Neural progenitor cell (in vitro differentiated cells): Measurements from ENCODE around the gene PRRT1B.

Experiments used
- EZH2 ChIP-seq: fragments of 200-600 bp; sonication (generic); IDR thresholded peaks from 2 replicates; pipeline ENCODE4 v1.6.1; 2017; ENCODE audit warnings: antibody characterized with exemption, mild to moderate bottlenecking, moderate library complexity
- EZH2phosphoT487 ChIP-seq: fragments of 200-600 bp; sonication (generic); IDR thresholded peaks from 2 replicates; pipeline ENCODE4 v1.6.1; 2017; ENCODE audit warnings: antibody characterized with exemption
- TF ChIP-seq, protein P1 (sequence below): fragments of 200-600 bp; sonication (generic); IDR thresholded peaks from 2 replicates; pipeline ENCODE4 v1.5.1; 2017; ENCODE audit warnings: antibody characterized with exemption, mild to moderate bottlenecking

DNA sequence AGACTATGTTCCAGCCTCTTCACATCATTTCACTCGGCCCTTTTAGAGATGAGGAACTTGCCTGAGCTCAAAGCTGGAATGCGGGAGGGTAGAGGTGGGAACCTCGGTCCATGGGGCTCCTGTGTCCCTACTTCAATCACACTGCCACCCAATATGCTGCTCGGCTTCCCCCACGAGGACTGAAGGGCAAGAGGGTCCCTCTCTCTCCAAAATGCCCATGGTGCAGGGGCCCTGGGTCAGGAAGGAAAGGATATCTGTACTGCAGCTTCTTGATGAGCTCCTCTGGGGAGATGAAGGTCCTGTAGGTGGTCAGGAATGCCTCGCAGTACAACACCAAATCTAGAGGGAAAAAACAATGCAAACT lies 46.5 kb downstream of the PRRT1B start:
- TF ChIP-seq, protein P1, sequence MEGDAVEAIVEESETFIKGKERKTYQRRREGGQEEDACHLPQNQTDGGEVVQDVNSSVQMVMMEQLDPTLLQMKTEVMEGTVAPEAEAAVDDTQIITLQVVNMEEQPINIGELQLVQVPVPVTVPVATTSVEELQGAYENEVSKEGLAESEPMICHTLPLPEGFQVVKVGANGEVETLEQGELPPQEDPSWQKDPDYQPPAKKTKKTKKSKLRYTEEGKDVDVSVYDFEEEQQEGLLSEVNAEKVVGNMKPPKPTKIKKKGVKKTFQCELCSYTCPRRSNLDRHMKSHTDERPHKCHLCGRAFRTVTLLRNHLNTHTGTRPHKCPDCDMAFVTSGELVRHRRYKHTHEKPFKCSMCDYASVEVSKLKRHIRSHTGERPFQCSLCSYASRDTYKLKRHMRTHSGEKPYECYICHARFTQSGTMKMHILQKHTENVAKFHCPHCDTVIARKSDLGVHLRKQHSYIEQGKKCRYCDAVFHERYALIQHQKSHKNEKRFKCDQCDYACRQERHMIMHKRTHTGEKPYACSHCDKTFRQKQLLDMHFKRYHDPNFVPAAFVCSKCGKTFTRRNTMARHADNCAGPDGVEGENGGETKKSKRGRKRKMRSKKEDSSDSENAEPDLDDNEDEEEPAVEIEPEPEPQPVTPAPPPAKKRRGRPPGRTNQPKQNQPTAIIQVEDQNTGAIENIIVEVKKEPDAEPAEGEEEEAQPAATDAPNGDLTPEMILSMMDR: no peak
- TF ChIP-seq EZH2 (no peak), EZH2phosphoT487 (no peak)
